Femur (tissue), 1 donor: Measurements from ENCODE around the gene ATXN10.

Source experiments
- DNase-seq: peaks from one replicate; pipeline ENCODE4 v3.0.0-alpha.2; 2017

Gene ATXN10

DNA sequence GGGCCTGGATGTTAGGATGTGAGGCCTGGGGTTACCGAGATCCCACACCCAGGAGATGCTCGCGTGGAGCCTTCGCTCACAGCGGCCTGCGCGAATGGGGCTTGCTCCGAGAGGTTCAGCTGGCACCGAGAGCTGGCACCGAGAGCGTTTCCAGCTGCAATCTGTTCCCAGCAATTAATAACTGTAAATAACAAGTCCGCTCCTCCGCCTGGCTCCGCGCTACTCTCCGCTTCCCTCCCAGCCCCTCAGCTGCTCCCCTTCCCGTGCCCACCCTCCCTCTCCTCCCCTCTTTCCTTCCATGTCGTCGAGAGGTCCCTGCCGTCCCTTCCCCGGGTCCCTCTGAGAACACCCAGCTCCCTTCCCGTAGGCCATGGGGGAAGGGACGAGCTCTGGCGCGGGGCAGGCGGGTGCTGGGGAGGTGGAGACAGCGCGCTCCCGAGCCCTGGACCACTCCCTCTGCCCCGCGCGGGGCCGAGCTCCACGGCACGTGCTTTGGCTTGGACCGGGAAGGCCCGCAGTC lies 194.6 kb downstream of the ATXN10 start:
- no peak for DNase-seq

DNA sequence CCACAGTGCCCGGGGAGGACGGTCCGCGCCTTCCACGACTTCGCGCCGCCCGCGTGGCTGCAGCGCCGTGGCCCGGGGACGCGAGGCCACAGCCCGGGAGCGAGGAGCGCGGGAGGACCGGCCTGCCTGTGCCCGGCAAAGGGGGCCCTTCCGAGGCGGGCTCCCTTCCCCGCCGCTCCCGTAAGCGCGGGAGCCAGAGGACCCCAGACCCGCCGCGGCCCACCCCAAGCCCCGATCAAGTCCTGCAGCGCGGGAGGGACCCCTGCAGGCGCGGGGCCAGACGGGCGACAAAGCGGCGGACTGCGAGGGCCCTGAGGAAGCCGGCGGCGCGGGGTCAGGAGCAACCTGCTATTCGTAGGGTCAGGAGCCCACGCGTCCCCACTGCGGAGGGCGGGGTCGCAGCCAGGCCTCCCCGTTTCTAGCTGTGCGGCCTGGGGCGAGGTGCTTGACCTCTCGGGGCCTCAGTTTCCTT lies 195.0 kb downstream of the ATXN10 start:
- no peak for DNase-seq

DNA sequence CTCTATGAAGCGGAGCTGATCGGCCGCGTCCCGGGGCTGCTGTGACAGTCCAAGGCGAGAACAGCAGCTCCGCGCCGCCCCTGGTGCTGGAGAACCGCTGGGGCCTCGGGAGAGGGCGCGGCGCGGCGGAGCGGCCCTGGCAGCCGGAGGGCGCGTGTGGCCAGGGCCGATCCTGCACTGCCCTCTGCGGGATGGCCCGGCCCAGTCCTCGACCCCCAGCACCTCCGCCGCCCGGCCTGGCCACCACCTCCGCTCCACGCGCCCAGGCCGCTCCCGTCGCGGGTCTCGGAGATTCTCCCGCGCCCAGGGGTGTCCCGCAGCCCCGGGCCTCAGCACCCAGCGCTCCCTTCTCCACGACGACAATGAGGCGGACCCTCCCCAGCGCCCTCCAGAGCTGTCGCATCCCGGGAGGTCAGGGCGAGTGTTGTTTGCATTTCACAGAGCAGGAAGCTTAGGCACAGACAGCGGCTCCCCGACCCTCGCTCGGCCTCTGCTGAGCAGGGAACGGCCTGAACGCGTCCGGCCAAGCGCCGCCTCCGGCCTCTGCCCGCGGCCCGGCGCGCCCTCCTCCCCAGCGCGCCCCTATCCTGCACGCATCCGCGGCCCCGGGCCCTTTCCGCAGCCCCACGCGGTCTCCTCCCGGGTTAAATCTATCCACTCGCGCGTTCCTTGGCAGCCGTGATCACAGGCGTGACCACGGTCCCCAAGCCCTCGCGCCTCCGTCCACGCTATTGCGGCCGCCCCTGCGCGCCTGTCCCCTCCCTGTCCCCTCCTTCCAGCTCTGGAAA lies 195.7 kb downstream of the ATXN10 start:
- DNase-seq, result no peak

DNA sequence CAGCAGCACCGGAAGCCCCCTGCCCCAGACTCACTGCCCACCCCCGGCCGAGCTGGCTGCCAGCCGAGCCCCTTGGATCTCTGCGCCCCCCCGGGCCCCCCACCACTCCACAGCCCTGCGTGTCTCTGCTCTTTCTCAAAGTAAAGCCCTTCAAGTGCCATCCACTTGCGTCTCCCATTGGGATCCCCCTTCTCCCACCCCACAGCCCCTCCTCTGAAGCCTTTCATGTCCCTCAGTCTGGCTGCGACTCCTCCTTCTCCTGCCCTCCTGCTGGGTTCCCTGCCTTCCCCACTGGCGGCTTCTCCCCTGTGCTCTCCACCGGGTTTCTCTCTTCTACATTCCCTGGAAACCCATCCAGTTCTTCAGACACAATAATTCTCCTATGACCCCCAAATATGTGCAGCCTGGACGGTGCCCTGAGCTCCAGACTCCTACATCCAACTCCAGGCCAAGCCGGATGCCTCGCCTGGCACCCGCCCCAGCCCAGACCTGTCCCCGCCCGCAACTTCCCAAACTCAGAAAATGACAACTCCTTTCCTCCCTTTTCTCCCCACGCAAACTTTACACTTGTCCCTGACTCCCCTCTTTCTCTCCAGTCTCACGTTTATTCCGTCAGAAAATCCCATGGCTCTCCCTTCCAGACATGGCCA lies 196.4 kb downstream of the ATXN10 start:
- DNase-seq, result no peak

DNA sequence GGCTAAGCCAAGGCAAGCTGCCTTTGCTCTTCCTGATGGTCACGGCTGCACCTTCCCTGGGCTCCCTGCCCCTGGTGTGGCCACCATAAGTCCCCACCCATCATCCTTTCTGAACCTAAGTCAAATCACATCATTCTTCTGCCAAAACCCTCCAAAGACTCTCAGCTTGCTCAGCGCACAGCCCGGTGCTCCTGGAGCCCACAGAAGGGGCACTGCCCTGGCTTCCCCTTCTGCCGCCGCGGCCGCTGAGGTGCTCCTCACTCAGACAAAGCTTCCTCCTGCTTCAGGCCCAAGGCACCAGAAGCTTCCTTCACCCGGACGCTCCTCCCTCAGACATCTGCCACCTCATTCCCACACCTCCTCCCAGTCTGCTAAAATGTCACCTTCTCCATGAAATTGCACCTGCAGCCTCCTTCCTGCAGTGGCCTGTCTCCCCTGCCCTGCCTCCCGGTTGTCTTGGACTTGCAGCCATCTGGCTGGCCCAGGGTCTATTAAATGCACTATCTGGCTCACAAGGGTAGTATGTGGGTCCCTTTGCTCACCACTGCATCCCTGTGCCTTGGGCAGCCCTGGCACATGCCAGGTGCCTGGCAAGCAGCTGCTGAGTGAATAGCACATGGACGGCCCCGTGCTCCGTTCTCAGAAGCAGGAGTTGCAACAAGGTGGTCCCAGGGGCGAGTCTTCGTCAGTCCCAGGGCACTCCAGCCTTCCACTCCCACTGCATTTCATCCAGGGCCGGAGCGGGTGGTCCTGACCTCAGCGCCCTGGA lies 197.1 kb downstream of the ATXN10 start:
- DNase-seq, result no peak

DNA sequence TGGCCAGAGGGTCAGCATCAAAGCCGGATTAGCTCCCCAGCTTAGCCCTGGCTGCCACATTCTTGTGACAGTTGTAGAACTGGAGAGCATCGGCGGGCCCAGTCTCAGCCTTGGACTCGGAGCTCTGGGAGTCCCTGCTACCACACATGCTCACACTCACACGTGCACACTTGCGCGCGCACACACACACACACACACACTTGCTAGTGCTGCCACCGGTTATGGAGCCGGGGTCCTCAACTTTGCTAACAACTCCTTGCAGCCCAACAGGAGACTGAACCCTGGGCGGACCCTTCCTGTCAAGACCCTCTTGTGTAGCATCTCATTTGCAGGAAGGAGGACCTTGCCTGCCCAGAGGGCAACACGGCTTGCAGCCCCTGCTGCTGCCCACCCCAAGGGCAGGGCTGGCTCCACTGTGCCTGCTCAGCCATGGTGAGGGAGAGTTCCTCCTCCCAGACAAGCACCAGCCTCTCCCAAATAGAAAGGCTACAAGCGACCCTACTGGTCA lies 197.8 kb downstream of the ATXN10 start:
- no peak for DNase-seq

DNA sequence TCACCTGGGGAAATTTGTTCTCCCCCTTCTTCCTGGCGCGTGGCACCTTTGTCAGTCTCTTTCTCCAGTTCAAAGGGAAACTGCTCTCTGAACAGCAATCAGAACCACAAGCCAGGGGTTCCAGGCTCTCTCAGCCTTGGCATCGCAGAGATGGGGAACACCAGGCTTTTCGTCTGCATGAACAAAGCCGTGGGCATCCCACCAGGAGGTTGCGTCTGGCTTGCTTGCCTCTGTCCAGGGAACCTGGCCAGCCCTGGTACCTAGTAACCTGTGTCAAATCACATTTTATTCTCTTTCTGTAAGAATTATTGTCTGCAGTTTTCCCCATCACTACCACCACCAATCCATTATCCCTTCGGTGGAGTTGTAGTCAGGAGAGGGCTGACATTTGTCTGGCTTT lies 198.4 kb downstream of the ATXN10 start:
- no peak for DNase-seq

DNA sequence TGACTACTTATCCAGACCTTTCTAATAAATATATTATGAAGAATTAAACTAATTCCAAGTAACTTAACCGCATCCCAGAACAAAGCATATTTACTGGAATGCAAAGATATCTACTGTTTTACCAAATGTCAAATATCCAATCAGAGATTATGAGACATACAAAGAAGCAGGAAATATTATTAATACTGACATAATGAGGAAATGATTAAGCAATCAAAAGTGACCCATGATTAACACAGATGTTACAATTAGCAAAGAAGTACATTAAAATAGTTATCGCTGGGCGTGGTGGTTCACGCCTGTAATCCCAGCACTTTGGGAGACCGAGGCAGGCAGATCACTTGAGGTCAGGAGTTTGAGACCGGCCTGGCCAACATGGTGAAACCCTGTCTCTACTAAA lies 200.1 kb downstream of the ATXN10 start:
- DNase-seq, result no peak

DNA sequence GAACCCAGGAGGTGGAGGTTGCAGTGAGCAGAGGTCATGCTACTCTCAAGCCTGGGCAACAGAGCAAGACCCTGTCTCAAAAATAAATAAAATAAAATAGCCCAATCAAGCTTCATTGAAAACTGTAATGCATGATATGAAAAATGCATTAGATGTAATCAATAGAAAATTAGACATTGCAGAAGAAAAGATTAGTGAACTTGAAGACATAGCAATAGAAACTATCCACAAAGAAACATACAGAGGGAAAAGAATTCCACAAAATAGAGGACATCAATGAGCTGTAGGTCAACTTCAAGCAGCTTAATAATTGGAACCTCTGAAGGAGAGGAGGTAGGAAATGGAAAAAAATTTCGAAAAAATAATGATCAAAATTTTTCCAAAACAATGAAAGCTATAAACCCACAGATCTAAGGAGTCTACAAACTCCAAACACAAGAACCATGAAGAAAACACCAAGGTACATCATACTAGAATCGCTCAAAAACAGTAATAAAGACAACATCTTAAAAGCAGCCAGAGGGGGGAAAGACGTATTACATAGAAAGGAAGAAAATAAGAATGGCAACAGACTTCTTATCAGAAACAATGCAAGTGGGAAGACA lies 201.1 kb downstream of the ATXN10 start:
- no peak for DNase-seq

DNA sequence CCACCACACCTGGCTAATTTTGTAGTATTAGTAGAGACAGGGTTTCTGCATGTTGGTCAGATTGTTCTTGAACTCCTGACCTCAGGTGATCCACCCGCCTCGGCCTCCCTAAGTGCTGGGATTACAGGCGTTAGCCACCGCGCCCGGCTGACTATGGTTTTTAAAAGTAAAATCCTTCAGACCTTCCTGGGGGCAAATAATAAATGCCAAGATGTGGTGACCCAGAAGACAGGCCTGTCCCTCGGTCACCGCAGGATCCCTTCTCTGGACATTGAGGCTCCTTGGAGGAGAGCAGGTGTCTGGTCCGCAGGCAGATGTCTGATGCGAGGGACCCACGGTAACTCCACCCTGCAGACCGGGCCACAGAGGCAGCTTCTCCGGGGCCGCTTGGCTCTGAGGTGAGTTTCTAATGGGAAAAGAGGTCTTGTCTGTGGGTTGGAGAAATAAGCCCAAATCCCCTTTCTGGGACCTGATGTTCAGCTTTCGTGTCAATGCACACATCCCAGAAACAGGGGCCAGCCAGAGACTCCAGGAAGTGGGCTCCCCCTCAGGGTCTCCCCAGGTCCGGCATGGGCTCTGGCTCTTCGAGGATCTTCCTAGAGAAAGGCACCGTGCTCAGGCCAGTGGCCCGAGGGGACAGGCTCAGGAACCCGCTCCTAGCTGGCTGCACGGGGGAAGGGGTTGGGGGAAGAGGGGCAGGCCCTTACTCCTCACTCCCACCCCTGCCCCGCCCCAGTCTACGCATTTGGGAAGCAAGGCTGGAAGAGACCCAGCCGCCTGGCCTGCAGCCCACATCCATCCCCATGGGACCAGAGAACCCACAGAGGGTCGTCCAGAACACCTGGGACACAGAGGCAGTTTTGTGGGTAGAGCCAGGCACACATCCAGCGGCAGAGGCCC lies 204.8 kb downstream of the ATXN10 start:
- DNase-seq, result peak; percentile 23

DNA sequence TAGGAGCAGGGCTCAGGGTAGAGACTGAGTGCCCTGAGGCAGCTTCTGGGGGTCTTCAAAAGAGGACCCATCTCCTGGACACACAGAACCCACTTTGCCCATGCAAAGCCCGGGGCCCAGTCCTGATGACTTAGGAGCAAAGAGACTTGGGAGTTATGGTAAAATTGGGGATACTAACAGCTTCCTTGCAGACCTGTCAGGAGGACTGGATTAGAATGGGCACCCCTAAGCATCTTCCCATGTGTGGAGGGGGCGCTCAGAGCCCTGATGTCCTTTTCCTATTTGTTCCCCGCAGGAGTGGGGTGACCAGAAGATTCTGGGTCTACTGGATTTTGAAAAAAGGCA lies 205.4 kb downstream of the ATXN10 start:
- no peak for DNase-seq

DNA sequence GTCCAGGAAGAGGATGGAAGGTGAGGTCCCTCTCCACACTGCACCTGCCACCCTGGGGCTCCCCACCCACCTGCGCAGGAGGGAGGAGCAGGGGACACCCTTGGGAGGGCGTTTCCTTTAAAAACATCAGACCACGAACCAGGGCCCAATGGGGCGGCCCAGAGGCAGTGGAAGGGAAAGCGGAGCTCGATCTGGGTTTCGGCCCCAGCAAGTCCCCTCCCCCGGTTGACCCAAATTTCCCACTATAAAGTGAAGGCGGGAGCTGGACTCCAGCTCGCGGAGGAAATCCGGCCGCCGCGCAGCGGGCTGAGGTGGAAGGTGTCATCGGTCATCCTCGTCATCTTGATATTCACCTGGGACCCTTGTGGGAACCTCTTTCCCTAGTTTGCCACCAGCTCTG lies 206.0 kb downstream of the ATXN10 start:
- peak; percentile 18 for DNase-seq

DNA sequence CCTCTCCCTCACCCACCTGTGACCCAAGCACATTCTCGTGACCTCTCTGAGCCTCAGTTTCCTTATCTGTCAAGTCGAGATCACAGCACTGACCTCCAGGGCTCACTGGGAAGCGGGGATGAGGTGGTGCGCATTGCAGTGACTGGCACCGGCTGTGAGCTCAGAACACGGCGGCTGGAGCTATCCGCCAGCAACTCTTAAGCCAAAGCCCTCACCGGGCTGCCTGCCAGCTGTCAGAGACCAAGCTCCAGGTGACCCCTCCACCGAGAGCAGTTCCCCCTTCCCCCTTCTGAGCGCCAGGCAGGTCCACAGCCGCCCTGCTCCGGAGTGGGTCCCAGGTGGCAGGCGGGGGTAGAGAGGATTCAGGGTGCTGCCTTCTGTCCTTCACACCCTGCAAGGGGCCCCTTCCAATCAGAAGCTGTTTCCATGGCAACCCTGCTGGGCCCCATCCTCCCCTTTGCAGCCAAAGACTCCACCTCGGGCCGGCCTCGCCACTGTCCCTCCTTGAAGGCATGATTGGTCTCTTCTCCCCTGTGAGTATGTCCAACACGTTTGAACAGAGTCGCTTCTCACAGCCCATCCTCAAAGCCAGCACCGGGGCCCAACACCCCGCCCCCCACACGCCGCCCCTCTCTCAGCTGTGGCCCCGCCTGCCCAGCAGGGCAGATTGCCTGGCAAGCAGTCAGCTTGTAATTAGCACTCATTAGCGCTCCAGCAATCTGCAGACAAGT lies 206.6 kb downstream of the ATXN10 start:
- DNase-seq, result peak; percentile 28

DNA sequence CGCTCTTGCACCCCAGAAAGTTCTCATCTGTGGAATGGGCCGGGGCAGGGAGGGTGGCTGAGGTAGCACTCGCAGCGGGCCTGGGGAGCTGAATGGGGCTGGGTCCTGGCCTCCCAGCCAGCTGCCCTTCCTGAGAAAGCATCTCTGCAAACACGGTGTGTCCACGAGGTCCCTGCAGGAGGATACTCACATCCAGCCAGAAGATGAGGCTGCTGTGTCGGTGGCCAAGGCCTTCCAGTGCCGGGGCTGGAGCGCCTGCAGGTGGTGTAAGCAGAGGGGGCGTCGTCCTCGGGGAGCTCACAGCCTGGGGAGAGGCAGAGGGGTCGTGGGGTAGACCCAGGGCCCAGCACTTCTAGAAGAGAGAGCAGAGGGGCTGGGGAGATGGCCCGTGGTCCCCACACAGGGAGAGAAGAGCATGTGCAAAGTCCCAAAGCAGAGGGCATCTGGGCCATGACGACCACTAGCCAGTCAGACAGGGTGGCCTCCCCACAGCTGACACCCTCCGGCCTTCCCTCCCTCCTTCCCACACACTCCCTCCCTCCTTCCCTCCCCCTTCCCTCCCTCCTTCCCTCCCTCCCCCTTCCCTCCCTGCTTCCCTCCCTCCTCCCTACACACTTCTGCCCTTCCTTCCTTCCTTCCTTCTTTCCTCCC lies 207.4 kb downstream of the ATXN10 start:
- DNase-seq, result peak; percentile 21

DNA sequence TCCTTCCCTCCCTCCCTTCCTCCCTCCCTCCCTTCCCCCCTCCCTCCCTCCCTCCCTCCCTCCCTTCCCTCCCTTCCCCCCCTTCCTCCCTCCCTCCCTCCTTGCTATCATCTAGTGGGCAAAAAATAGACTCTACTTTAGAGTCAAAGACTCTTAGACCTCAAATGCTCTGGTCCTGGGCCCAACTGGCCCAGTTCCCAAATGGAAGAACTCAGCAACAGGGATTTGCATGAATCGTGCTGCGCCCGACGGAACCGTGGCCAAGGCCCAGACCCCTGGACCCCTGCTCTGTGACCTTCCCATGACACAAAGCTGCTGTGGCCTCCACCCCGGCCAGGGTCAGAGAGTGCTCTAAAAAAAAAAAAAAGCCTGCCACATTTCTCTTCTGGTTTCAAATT lies 207.9 kb downstream of the ATXN10 start:
- DNase-seq, result peak; percentile 14

DNA sequence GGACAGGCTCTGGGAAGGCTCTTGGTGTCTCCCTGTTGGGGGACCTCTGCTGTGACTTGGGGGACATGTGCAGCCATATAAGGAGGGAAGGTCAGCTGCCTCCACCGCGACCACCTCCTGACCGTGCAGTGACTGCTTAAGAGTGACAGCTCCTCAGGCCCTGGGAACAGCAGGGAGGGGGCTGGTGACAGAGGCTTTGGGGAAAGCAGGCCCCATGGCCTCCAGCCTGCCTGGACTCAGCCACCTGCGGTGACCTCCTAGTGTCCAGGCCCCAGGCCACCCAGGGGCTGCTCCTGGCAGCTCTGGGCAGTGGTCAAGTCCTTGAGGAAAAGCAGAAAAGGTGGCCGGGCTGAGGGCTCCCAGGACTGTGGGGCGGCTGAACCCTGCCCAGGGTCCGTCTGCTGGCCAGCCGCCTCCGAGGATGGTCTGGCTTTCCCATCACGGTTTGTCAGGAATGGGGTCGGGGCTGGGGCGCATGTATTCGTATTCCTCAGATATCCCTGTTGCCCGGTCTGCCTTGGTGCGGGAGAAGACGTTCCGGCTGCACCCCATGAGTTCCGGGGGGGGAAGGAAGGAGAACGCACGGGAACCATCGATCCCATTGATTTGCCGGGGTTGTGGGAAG lies 208.6 kb downstream of the ATXN10 start:
- peak; percentile 15 for DNase-seq

DNA sequence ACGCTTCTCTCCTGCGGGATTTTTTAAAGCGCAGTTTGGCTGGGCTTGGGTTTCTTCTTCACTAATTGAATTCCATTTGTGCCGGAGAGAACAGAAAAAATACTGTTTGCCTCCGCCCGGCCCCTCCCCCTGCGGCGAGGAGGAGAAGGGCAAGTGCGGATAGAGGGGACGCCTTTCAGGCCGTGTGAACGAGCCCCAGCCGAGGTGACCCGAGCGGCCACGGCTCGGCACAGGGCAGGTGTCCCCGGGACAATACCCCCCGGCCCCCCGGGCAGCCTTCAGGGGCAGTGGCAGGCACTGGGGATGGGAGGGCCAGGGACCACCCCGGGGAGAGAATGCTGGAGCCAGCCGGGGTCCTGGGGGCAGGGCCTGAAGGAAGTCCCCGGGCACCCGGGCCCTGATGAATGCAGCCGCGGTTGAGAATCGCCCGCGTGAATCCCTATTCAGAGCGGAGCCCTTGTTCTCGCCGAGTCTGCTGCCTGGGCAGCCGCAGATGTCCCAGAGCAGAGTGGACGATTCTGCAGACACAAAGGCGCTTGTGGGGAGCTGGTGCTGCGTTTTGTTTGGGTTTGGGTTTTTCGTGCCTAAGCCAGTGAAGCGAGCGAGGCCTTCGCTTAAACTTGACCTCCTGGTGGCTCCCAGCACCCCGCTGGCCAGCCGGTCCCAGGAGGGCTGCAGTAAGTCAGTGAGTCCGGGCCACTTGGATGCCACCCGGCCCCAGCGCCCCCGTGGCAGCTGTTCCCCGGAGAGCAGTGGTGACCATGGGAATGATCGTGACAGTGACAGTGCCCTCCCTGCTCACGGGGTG lies 209.3 kb downstream of the ATXN10 start:
- peak; percentile 25 for DNase-seq

DNA sequence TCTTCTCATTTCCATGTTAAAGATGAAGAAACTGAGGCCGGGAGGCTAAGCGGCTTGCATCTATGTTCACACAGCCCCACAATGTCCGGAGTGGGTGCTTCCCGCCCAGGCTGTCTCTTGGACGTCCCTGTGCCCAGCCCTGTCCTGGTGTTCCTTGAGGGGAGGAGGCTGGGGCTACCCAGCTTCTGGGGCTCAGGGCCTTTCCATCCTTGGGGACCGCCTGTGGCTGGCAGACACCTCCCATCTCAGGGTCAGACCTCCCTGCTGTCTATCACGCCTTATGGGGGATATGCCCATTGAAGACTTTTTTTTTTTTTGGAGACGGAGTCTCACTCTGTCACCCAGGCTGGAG lies 209.9 kb downstream of the ATXN10 start:
- DNase-seq, result peak; percentile 13
